ENCODE data around the gene SLC22A4.

The SLC22A4 gene

GRCh38 chr5:132274050-132274792 lies 20.0 kb upstream of the SLC22A4 start:
- DNase-seq (ENCODE audit: insufficient read length, low spot score): no peak
- TF ChIP-seq POLR2A (IDR thresholded peaks at IDR 0.05; ENCODE audit: low read depth, low read length): no peak
- no peak for FAIRE-seq

GRCh38 chr5:132275367-132276220 lies 18.6 kb upstream of the SLC22A4 start:
- TF ChIP-seq POLR2A (IDR thresholded peaks at IDR 0.05; ENCODE audit: low read depth, low read length): no peak
- no peak for FAIRE-seq

GRCh38 chr5:132277256-132277655 lies 16.9 kb upstream of the SLC22A4 start:
- DNase-seq (ENCODE audit: insufficient read length, low spot score): no peak
- no peak for TF ChIP-seq POLR2A (IDR thresholded peaks at IDR 0.05; ENCODE audit: low read depth, low read length)
- no peak for FAIRE-seq

More at GRCh38 chr5:132275367-132276220, 18.6 kb upstream of the SLC22A4 start:
- DNase-seq (ENCODE audit: insufficient read length, low spot score): no peak

- FAIRE-seq (no peak), DNase-seq (ENCODE audit: insufficient read length, low spot score) (no peak)
- TF ChIP-seq POLR2A (IDR thresholded peaks at IDR 0.05; ENCODE audit: low read depth, low read length): no peak
These were observed 16.0 kb upstream of the SLC22A4 start for GRCh38 chr5:132277971-132278853.

GRCh38 chr5:132279801-132280200 lies 14.4 kb upstream of the SLC22A4 start:
- FAIRE-seq: no peak

GRCh38 chr5:132280371-132281240 lies 13.6 kb upstream of the SLC22A4 start:
- FAIRE-seq: no peak
- DNase-seq (ENCODE audit: insufficient read length, low spot score): no peak
- no peak for TF ChIP-seq POLR2A (IDR thresholded peaks at IDR 0.05; ENCODE audit: low read depth, low read length)

More at GRCh38 chr5:132279801-132280200, 14.4 kb upstream of the SLC22A4 start:
- DNase-seq (ENCODE audit: insufficient read length, low spot score): no peak
- no peak for TF ChIP-seq POLR2A (IDR thresholded peaks at IDR 0.05; ENCODE audit: low read depth, low read length)

GRCh38 chr5:132281856-132282614 lies 12.2 kb upstream of the SLC22A4 start:
- TF ChIP-seq POLR2A (IDR thresholded peaks at IDR 0.05; ENCODE audit: low read depth, low read length): no peak
- DNase-seq (ENCODE audit: insufficient read length, low spot score): no peak
- FAIRE-seq: no peak

GRCh38 chr5:132283423-132284043 lies 10.7 kb upstream of the SLC22A4 start:
- TF ChIP-seq POLR2A (IDR thresholded peaks at IDR 0.05; ENCODE audit: low read depth, low read length): no peak
- no peak for DNase-seq (ENCODE audit: insufficient read length, low spot score)
- no peak for FAIRE-seq

- FAIRE-seq (no peak), DNase-seq (ENCODE audit: insufficient read length, low spot score) (no peak)
- no peak for TF ChIP-seq POLR2A (IDR thresholded peaks at IDR 0.05; ENCODE audit: low read depth, low read length)
These were observed 5.1 kb upstream of the SLC22A4 start for GRCh38 chr5:132289097-132289496.

GRCh38 chr5:132291026-132291425 lies 3.2 kb upstream of the SLC22A4 start:
- DNase-seq (ENCODE audit: insufficient read length, low spot score) (no peak), FAIRE-seq (no peak)
- no peak for TF ChIP-seq POLR2A (IDR thresholded peaks at IDR 0.05; ENCODE audit: low read depth, low read length)

- peak; percentile 82 for DNase-seq (ENCODE audit: insufficient read length, low spot score)
- no peak for FAIRE-seq
- peak; percentile 73 for TF ChIP-seq POLR2A (IDR thresholded peaks at IDR 0.05; ENCODE audit: low read depth, low read length)
These were observed 865 bp upstream of the SLC22A4 start for GRCh38 chr5:132293066-132293991.

Data from H54 (cell line).